ENCODE data around the gene ADAMTSL1.

ADAMTSL1 gene

DNA sequence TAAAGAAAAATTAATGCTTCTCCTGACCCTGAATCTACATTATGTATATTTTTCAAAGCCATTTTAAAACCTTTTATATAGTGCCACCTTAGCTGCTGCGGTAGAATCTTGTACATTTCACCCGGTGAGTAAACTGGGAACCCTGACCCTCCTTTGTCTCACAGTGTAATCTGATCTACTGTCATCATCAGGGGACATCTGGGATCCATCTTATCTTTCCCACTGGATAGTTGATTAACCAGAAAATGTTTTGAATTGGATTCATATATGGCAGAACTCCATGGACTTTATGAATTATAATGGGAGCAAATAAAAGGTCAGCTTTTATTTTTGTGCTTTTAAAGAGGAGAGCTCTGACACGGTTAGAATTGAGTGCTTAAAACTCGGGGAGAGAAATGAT, 95.0 kb downstream of the ADAMTSL1 start:
- DNase-seq, result no peak

- no peak for DNase-seq
Measured at GRCh38 chr9:18569941-18570630, 96.1 kb downstream of the ADAMTSL1 start.

- DNase-seq, result no peak
Measured at GRCh38 chr9:18573021-18573556, 99.1 kb downstream of the ADAMTSL1 start.

- DNase-seq, result no peak
Measured at GRCh38 chr9:18575686-18576085, 101.7 kb downstream of the ADAMTSL1 start.

DNA sequence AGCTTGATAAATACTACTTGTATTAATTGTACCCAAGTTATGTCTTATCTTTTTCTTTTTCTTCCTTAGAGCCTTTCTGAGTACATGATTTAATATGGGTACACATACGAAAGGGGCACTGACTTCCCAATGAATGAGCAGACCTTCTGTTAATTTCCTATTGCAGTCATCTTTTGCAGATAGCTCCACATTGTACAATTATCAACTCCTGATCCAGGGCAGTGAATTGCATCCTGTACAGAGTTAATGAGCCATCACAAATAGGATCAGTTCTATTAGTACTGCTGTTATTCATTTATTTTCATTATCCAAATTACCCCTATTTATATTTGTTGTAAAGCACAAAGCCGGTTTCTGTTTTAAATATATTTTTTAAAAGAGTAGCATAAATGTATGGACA, 105.6 kb downstream of the ADAMTSL1 start:
- DNase-seq, result no peak

DNA sequence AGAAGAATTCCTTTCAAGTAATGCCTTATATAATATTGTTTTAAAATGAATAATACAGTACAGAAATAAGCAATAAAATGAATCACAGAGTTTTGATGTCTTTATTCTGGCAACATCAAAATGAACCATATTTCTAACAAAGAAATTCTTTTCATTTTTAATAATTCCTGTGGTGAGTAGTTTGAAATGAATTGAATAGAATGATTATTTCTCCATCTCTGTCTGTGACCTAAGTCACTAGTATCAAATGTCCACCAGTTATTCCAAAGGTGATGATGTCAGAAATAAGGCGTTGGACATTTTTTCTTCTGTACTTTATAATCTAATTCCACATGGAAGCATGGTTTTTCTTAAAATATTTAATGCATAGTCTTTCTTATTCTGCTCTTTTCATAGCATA, 106.2 kb downstream of the ADAMTSL1 start:
- no peak for DNase-seq

DNA sequence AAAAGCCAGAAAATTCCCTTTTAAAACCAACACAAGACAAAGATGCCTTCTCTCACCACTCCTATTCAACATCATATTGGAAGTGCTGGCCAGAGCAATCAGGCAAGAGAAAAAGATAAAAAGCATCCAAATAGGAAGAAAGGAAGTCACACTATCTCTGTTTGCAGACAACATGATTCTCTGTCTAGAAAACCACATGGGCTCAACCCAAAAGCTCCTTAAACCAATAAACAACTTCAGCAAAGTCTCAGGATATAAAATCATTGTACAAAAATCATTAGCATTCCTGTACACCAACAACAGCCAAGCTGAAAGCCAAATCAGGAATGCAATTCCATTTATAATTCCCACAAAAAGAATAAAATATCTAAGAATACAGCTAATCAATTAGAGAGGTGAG, 112.0 kb downstream of the ADAMTSL1 start:
- no peak for DNase-seq

GRCh38 chr9:18588002-18588401, 114.0 kb downstream of the ADAMTSL1 start:
- DNase-seq, result no peak

GRCh38 chr9:18591261-18591660, 117.3 kb downstream of the ADAMTSL1 start:
- DNase-seq, result no peak

DNA sequence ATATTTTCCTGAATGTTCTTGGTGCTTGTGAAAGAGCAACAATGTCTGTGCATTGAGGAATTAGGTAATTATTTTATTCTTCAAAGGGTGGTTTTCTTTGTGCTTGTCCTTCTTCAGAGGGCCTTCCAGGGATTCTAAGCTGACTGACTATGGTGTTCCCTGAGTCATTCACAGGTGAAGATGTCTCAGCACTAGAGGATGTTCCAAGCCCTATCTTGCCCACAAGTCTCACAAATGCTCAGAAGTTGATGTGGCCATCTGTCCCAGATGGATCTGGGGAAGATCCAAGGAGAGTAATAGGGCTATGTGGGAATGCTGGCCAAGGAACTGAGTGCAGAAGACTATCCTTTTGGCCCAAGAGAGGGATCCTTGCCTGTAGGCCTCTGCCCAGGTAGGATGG, 120.9 kb downstream of the ADAMTSL1 start:
- no peak for DNase-seq

DNA sequence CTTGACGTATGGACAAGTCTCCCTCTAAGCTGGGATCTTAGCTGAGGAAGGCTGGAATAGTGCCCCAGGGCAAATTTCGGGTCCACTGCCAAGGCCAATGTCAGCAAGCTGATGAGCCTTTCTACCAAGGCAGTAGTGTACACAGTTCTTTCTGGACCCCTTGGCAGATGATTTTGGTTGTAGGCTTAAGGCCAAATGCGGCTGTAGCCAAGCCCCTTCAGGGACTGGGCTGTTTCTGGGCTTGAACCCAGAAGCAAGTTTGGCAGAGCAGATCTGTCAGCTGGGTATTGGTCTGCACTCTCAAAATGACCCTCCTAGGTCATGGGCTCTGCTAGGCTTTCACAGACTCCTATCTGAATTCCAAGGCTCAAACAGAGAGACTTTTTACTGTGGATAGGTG, 121.6 kb downstream of the ADAMTSL1 start:
- no peak for DNase-seq

DNA sequence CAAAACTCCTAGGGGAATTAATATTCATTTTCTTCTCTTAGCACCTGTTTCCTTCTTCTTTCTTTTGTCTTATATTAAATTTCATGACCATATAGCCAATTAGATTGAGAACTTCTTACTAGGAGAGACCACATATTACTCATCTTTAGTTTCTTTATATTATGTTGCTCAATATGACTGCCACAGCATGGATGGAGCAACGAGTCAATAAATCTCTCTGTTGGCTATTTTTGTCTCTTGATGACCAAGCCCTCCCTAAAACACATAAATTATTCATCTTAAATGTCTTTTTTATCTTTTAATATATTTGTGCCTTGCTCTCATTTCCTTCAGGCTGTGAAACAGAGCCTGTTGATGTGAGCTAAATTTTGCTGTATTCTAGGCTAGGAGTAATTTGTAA, 123.0 kb downstream of the ADAMTSL1 start:
- DNase-seq, result no peak

- no peak for DNase-seq
Measured at GRCh38 chr9:18598969-18599368, 125.0 kb downstream of the ADAMTSL1 start.

GRCh38 chr9:18601026-18601425, 127.1 kb downstream of the ADAMTSL1 start:
- no peak for DNase-seq

DNA sequence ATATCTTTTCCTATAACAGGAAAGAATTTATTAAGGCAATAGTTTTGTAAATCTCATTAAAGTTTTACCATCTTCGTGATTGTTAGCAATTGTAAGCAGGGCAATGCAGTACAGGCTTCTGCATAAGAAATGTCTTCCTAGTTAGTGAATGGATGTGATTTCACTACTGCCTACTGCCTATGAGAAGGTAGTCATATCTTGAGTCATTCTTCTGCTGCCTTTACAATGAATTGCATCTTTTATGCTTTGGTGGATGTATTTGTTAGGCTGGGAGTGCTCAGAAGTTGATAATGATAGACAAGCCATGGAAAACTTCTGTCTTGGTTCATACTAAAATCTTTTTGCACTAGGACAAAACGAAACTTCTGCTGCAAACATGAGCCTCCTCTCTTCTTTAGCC, 128.0 kb downstream of the ADAMTSL1 start:
- DNase-seq, result no peak

DNA sequence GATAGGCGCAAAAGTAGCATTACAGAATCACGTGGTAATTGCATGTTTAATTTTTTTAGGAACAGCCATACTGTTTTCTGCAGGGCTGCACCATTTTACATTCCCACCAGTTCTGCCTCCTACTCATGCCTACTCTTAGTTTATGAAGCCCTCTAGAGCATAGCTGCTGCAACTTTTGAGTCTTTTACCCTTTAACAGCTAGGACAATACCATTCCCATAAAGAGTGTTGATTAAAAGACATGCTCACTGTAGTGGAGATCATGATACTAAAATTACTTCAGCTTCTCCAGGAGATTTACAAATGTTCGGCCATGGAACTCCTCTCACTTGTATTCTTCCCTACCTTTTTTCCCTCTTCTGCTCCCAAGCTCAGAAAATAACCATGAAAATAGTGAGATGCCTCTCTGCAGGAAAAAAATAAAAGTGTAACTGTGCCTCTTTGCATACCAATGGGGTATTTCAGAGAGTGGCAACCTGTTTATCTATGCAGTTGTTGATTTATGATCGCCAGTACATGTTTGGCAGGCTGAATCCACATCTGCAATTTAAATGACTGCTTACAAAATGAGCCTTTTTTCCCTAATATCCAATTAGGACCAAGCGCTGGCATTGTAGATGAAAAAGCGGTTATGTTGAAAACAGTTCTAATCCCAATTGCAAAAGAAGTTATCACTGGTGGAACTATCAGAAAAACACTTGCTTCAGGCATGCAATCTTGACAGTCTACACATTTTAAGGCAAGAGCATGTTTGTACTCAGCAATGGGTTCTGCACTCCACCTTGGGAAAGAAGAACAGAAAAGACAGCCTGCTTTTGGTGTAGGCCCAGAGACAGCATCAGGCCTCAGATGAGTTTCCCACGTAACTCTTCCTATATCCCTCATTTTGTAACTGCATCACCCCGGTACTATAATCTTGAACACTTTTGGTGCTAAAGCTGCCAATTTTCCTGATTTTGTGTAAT, 131.1 kb downstream of the ADAMTSL1 start:
- DNase-seq, result no peak

GRCh38 chr9:18605766-18606180, 131.8 kb downstream of the ADAMTSL1 start:
- no peak for DNase-seq

GRCh38 chr9:18606281-18606680, 132.3 kb downstream of the ADAMTSL1 start:
- no peak for DNase-seq

DNA sequence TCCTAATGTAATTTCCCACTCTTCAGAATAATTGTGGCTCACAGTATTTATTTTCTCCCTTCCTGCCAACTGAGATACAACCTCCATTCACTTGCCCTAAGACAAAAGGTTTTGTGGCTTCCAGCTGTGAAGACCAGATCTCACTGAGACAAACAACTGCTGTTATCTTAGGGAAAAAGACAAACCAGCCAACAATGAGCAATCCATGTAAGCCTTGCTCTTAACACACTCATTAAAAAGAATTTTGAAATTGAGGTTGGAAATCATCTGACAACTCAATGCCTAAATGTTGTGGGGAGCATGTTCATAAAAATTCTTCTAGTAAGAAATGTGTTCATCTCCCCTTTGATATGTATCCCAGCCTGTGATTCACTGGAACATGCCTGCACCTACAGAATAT, 132.9 kb downstream of the ADAMTSL1 start:
- no peak for DNase-seq

- DNase-seq, result no peak
Measured at GRCh38 chr9:18608371-18608770, 134.4 kb downstream of the ADAMTSL1 start.

DNA sequence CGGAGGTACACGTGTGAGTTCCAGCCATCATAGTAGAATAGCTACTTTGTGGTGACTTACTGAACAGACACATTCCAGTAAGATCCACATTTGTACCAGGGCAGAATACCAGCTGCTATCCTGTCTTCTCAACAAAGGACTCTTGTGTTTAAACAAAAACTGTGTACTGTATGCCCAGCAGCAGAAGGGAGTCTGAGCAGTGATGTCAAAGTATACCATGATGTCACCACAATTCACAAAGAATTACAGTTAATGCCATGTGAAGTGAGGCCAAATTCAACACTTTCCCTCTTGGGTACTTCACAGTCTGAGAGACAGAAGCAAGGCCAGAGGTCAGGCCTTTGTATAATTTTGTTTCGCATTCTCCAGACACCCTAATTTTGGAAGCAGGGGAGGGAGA, 137.0 kb downstream of the ADAMTSL1 start:
- DNase-seq, result no peak

GRCh38 chr9:18611971-18612370, 138.0 kb downstream of the ADAMTSL1 start:
- DNase-seq, result no peak

DNA sequence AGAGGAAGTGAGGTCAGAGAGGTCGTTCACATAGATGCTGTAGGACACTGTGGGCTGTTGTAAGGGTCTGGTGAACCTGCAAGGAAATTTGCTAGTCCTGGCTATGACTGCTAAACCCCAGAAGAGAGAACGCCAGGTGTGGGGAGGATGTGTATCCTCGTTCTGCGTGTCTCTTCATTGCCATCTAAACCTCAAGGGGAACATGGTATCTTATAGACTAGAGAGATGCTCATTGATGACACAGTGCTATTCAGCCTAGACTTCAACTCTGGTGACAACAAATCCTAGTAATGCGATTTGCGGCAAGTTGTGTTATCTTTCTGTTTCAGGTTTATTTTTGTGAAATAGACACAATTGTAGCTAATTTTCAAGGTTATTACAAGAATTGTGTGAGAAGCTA, 140.2 kb downstream of the ADAMTSL1 start:
- DNase-seq, result no peak

GRCh38 chr9:18614651-18615050, 140.7 kb downstream of the ADAMTSL1 start:
- no peak for DNase-seq

All from suppressor macrophage treated with lipopolysaccharide for 1 hour (primary cell).